Mesenchymal stem cell (in vitro differentiated cells and primary cell): ENCODE measurements around the gene CLRN1.
A peak's percentile ranks its signal among the peaks of the same experiment; 100 is the strongest.

Source experiments
- DNase-seq: peaks from one replicate; pipeline ENCODE4 v3.0.0-alpha.2; 2013
- H2AFZ ChIP-seq: one replicate; pipeline ENCODE4 v1.6.1; 2013; ENCODE audit warnings: low read depth, mild to moderate bottlenecking, control low read depth, inconsistent platforms, low read length, moderate library complexity
- H2AK5ac ChIP-seq: 2 replicates; pipeline ENCODE4 v1.6.1; 2013; ENCODE audit warnings: low read length, moderate library complexity, mild to moderate bottlenecking, inconsistent platforms; ENCODE audit not compliant: severe bottlenecking
- H2BK120ac ChIP-seq: one replicate; pipeline ENCODE4 v1.6.1; 2013; ENCODE audit warnings: low read depth, mild to moderate bottlenecking, inconsistent platforms, low read length, moderate library complexity
- H2BK12ac ChIP-seq, 2 experiments: one replicate each; pipeline ENCODE4 v1.6.1; 2013; ENCODE audit warnings: inconsistent platforms in 2 of 2, low read length in 2 of 2, mild to moderate bottlenecking in 2 of 2, moderate library complexity in 2 of 2, control low read depth in 1 of 2
- H2BK15ac ChIP-seq: one replicate; pipeline ENCODE4 v1.6.1; 2013; ENCODE audit warnings: mild to moderate bottlenecking, low read depth, inconsistent platforms; ENCODE audit not compliant: poor library complexity, severe bottlenecking
- H2BK5ac ChIP-seq: 2 replicates; pipeline ENCODE4 v1.6.1; 2013; ENCODE audit warnings: low read depth, mild to moderate bottlenecking, low read length, control low read depth, inconsistent platforms; ENCODE audit not compliant: poor library complexity, severe bottlenecking
- H3K14ac ChIP-seq, 2 experiments: one replicate each; pipeline ENCODE4 v1.6.1; 2013; ENCODE audit warnings: inconsistent platforms in 2 of 2, low read length in 2 of 2, control low read depth in 1 of 2, mild to moderate bottlenecking in 1 of 2, moderate library complexity in 1 of 2
- H3K18ac ChIP-seq, 2 experiments: one replicate each; pipeline ENCODE4 v1.6.1; 2013; ENCODE audit warnings: inconsistent platforms in 2 of 2, low read length in 2 of 2, control low read depth in 1 of 2, low read depth in 1 of 2, mild to moderate bottlenecking in 1 of 2
- H3K23ac ChIP-seq, 2 experiments: one replicate each; pipeline ENCODE4 v1.6.1; 2013; ENCODE audit warnings: inconsistent platforms in 2 of 2, low read length in 2 of 2, mild to moderate bottlenecking in 2 of 2, moderate library complexity in 2 of 2, control low read depth in 1 of 2
- H3K27ac ChIP-seq: 2 replicates; pipeline ENCODE4 v1.5.1; 2013; ENCODE audit warnings: mild to moderate bottlenecking, moderate library complexity, low read length, control low read depth, inconsistent platforms; ENCODE audit not compliant: poor library complexity, severe bottlenecking
- H3K27me3 ChIP-seq, 2 experiments: 2 replicates each; pipeline versions ENCODE4 v1.6.1 to v1.7.0; 2013; ENCODE audit warnings: low read length in 2 of 2, mild to moderate bottlenecking in 2 of 2, moderate library complexity in 2 of 2, control low read depth in 1 of 2, inconsistent platforms in 1 of 2; ENCODE audit not compliant: control insufficient read depth in 1 of 2, insufficient read depth in 1 of 2
- H3K36me3 ChIP-seq, 2 experiments: 2 replicates each; pipeline versions ENCODE4 v1.6.1 to v1.7.0; 2013; ENCODE audit warnings: low read length in 2 of 2, control low read depth in 1 of 2, inconsistent platforms in 1 of 2, low read depth in 1 of 2, mild to moderate bottlenecking in 1 of 2; ENCODE audit not compliant: insufficient read depth in 2 of 2, control insufficient read depth in 1 of 2
- H3K4ac ChIP-seq, 2 experiments: one replicate each; pipeline ENCODE4 v1.6.1; 2013; ENCODE audit warnings: inconsistent platforms in 2 of 2, low read length in 2 of 2, mild to moderate bottlenecking in 2 of 2, moderate library complexity in 2 of 2, control low read depth in 1 of 2, low read depth in 1 of 2
- H3K4me1 ChIP-seq: 2 replicates; pipeline ENCODE4 v1.6.1; 2013; ENCODE audit warnings: low read depth, low read length, control low read depth; ENCODE audit not compliant: control insufficient read depth, insufficient read depth
- H3K4me2 ChIP-seq: 2 replicates; pipeline ENCODE4 v1.6.1; 2013; ENCODE audit warnings: low read length, mild to moderate bottlenecking, inconsistent platforms; ENCODE audit not compliant: poor library complexity, severe bottlenecking
- H3K4me3 ChIP-seq, 2 experiments: 2 replicates each; pipeline versions ENCODE4 v1.5.1 to v1.7.0; 2013; ENCODE audit warnings: low read length in 2 of 2, mild to moderate bottlenecking in 2 of 2, control low read depth in 1 of 2, low read depth in 1 of 2; ENCODE audit not compliant: insufficient read depth in 1 of 2
- H3K79me1 ChIP-seq: replicated peaks from 2 replicates; pipeline ENCODE4 v1.6.1; 2013; ENCODE audit warnings: mild to moderate bottlenecking, control low read depth, low read length, inconsistent platforms; ENCODE audit not compliant: poor library complexity, severe bottlenecking
- H3K9ac ChIP-seq: 2 replicates; pipeline ENCODE4 v1.7.0; 2013; ENCODE audit warnings: mild to moderate bottlenecking, low read length, moderate library complexity
- H3K9me3 ChIP-seq: 2 replicates; pipeline ENCODE4 v1.7.0; 2013; ENCODE audit warnings: mild to moderate bottlenecking, low read length; ENCODE audit not compliant: control insufficient read depth
- H4K8ac ChIP-seq: one replicate; pipeline ENCODE4 v1.6.1; 2013; ENCODE audit warnings: inconsistent platforms, mild to moderate bottlenecking, low read length, moderate library complexity
- H4K91ac ChIP-seq: one replicate; pipeline ENCODE4 v1.6.1; 2013; ENCODE audit warnings: mild to moderate bottlenecking, low read length, inconsistent platforms
- WGBS: methylation state at CpG from one replicate; pipeline ENCODE4 v1.1.7; 2013; ENCODE audit warnings: mixed read lengths; 5-methylcytosine and 5-hydroxymethylcytosine counted together

The CLRN1 gene

GRCh38 chr3:150922611-150923010 is 49.9 kb downstream of the CLRN1 start:
- no peak overlapping the region for H4K91ac ChIP-seq
- H2BK12ac ChIP-seq = no peak overlapping the region
- no peak overlapping the region for H3K4me3 ChIP-seq
- no peak overlapping the region for H3K18ac ChIP-seq
- H2BK5ac ChIP-seq = no peak overlapping the region
- WGBS = 51% methylated on average over 8 of the region's 10 CpGs
- DNase-seq = peak; percentile 18
- H3K4me1 ChIP-seq = no peaks in the 10 kb centered on the region
- no peaks in the 10 kb centered on the region for H3K79me1 ChIP-seq
- H3K27me3 ChIP-seq = peaks cover 27 to 70% of the 10 kb centered on the region in 2 experiments
- no peak overlapping the region for H3K4me2 ChIP-seq
- H2AK5ac ChIP-seq = no peak overlapping the region
- no peak overlapping the region for H3K23ac ChIP-seq
- no peak overlapping the region for H2BK15ac ChIP-seq
- H2BK120ac ChIP-seq = no peak overlapping the region
- H4K8ac ChIP-seq = no peak overlapping the region
- no peak overlapping the region for H3K9ac ChIP-seq
- no peak overlapping the region for H3K14ac ChIP-seq
- no peak overlapping the region for H3K27ac ChIP-seq
- H3K9me3 ChIP-seq = no peaks in the 10 kb centered on the region
- no peak overlapping the region for H3K4ac ChIP-seq
- H3K36me3 ChIP-seq = no peaks in the 10 kb centered on the region
- no peak overlapping the region for H2AFZ ChIP-seq

- Histone ChIP-seq H3K14ac (no peak overlapping the region), H3K9me3 (no peaks in the 10 kb centered on the region), H4K91ac (no peak overlapping the region), H2BK12ac (no peak overlapping the region), H3K9ac (no peak overlapping the region), H3K27ac (no peak overlapping the region), H3K79me1 (no peaks in the 10 kb centered on the region), H2BK5ac (no peak overlapping the region), H3K23ac (no peak overlapping the region), H2BK15ac (no peak overlapping the region), H3K18ac (no peak overlapping the region), H3K4ac (no peak overlapping the region), H3K4me3 (no peak overlapping the region), H2AFZ (no peak overlapping the region), H3K4me1 (no peaks in the 10 kb centered on the region), H3K4me2 (no peak overlapping the region), H3K27me3 (peaks cover 31 to 71% of the 10 kb centered on the region in 2 experiments), H3K36me3 (no peaks in the 10 kb centered on the region), H4K8ac (no peak overlapping the region), H2AK5ac (no peak overlapping the region), H2BK120ac (no peak overlapping the region)
- WGBS = 76% methylated on average over 3 of the region's 4 CpGs
- no peak for DNase-seq
Measured at GRCh38 chr3:150921209-150921608, 51.3 kb downstream of the CLRN1 start.

GRCh38 chr3:150920236-150920635 is 52.3 kb downstream of the CLRN1 start:
- no peak overlapping the region for H4K91ac ChIP-seq
- H2BK15ac ChIP-seq = no peak overlapping the region
- WGBS = 87% methylated on average over 2 of the region's 2 CpGs

GRCh38 chr3:150917951-150918350 is 54.6 kb downstream of the CLRN1 start:
- Histone ChIP-seq H2AFZ (no peak overlapping the region), H2BK5ac (no peak overlapping the region), H3K23ac (no peak overlapping the region), H2BK15ac (no peak overlapping the region), H3K4me3 (no peak overlapping the region), H4K91ac (no peak overlapping the region), H3K79me1 (no peaks in the 10 kb centered on the region), H3K9ac (no peak overlapping the region), H2BK120ac (no peak overlapping the region), H3K36me3 (no peaks in the 10 kb centered on the region), H2BK12ac (no peak overlapping the region), H3K27me3 (peaks cover 19 to 52% of the 10 kb centered on the region in 2 experiments), H3K4me1 (no peaks in the 10 kb centered on the region), H3K9me3 (no peaks in the 10 kb centered on the region), H3K14ac (no peak overlapping the region), H3K4ac (no peak overlapping the region), H3K27ac (no peak overlapping the region), H3K4me2 (no peak overlapping the region), H3K18ac (no peak overlapping the region), H2AK5ac (no peak overlapping the region), H4K8ac (no peak overlapping the region)
- DNase-seq = no peak
- 62% methylated on average over 6 of the region's 7 CpGs for WGBS

More at GRCh38 chr3:150920236-150920635, 52.3 kb downstream of the CLRN1 start:
- H3K4me1 ChIP-seq = no peaks in the 10 kb centered on the region
- no peak overlapping the region for H3K27ac ChIP-seq
- H3K27me3 ChIP-seq = peaks cover 33 to 64% of the 10 kb centered on the region in 2 experiments
- H3K79me1 ChIP-seq = no peaks in the 10 kb centered on the region
- no peak overlapping the region for H2AFZ ChIP-seq
- H3K36me3 ChIP-seq = no peaks in the 10 kb centered on the region
- no peak overlapping the region for H3K18ac ChIP-seq
- H2BK5ac ChIP-seq = no peak overlapping the region
- H2AK5ac ChIP-seq = no peak overlapping the region
- H3K4me3 ChIP-seq = no peak overlapping the region
- H3K23ac ChIP-seq = no peak overlapping the region
- H3K4ac ChIP-seq = no peak overlapping the region
- no peak overlapping the region for H2BK120ac ChIP-seq
- H3K4me2 ChIP-seq = no peak overlapping the region
- no peak overlapping the region for H3K14ac ChIP-seq
- H2BK12ac ChIP-seq = no peak overlapping the region
- H3K9ac ChIP-seq = no peak overlapping the region
- no peak for DNase-seq
- H4K8ac ChIP-seq = no peak overlapping the region
- no peaks in the 10 kb centered on the region for H3K9me3 ChIP-seq
